DLD1 (cell line): ENCODE results near the gene PRKCA.

Experiments
- in situ Hi-C: cut with HindIII; loops from 2 replicates; pipeline ENCODE4 v1.10.0; 2017; ENCODE audit warnings: low sequenced_read_pairs

Gene PRKCA

DNA sequence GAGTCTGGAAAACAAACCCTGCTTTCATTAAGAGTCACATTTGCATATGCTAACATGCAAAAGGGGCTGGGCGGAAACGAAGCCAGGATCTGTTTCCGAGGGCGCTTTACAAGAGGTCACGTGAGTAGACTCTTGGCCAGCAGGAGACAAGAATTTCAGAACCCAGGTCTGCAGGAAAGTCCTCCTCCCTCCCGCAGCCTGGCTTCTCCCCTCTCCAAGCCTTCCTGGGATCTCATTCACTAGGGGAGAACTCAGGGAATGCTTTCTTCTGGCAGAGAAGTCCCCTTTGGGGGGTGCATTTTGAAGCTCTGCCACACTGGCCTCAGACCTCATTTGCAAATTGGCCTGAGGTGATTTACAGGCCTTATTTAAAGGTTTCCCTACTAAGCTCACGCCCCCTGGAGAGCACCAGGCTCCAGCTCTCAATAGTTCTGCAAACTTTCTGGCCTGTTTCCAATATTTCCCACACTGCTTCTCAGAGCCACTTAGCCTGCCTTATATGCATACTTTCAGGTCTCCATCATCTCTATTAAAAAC is 475.3 kb downstream of the PRKCA start:
- in situ Hi-C loops = no loop called here

- in situ Hi-C loops = no loop called here
Measured at GRCh38 chr17:66778531-66779236, 476.3 kb downstream of the PRKCA start.

GRCh38 chr17:66779237-66779606 is 476.8 kb downstream of the PRKCA start:
- in situ Hi-C loops = no loop called here

DNA sequence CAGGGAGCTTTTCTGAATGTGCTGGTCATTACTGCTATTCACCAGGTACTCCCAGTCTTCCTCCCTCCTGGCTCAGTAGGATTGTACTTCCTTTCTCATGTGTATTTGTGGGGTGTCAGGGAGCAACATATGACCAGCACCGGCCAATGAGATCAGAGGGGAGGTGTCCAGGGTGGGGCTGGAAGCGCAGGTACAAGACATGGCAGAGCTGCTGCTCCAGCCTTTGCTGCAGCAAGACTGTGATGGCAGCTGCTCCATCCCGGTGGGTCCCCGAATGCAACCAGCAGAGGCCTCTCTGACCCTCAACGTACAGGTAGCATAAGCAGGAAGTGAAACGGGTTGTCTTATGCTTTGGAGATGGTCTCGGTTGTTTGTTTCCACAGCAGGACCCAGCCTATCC is 478.7 kb downstream of the PRKCA start:
- in situ Hi-C loops = no loop called here

DNA sequence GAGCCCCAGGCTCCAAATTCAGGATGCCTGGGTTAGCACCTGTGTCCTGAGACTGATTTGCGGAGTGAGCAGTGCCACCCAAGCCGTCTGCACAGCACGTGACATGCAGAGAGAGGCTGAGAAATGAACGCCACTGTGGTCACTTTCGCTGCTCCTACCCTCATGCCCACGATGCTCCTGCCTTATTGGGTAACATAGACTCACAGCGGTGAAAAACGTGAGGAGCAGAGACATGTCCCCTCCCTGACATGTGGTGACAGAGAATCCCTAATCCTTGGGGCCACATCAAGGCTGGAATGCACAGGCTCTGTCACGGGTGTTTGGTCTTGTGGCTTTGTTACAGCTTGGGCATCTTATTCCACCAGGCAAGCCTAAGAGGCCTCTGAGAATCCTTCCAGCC is 480.4 kb downstream of the PRKCA start:
- in situ Hi-C loops = no loop called here

GRCh38 chr17:66783656-66784381 is 481.4 kb downstream of the PRKCA start:
- in situ Hi-C loops = no loop called here

- in situ Hi-C loops = no loop called here
Measured at GRCh38 chr17:66784621-66785364, 482.4 kb downstream of the PRKCA start.

DNA sequence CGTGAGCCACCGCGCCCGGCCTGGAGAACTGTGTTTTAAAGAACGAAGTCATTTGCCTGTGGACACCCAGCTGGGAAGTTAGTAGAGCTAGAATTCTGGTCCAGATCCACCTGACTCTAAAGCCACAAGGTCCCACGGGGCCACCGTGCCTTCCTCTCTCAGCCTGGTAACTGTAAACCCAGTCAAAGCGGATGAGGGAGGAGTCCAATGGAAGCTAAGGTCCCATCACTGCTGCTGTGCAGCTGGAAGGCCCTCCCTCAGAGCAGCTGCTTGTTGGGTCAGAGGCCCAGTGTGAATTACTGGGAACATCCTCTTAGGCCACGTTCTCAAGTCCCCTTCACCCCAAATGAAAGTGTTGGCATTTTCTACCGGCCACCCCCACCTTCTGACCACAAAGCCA is 483.7 kb downstream of the PRKCA start:
- in situ Hi-C loops = no loop called here

GRCh38 chr17:66787914-66788313 is 485.5 kb downstream of the PRKCA start:
- in situ Hi-C loops = no loop called here

DNA sequence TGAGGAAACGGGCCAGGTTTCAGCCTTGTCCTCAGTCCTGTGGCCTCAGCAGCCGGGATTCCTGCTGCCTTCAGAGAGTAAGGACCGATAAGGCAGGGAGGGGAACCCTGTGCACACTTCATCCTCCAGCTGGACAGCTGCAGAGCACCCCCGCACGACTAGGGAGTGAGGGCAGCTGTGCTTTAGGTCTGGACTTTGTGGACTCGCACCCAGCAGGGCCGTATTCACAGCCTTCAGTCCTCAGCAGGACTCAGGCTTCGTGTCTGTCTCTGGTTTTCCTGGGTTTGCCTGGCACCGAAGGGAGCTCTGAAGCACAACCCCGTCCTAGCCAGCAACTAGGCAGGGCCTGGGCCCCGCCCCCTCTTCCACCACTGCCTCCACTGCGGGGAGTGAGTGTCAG is 486.7 kb downstream of the PRKCA start:
- in situ Hi-C loops = no loop called here

DNA sequence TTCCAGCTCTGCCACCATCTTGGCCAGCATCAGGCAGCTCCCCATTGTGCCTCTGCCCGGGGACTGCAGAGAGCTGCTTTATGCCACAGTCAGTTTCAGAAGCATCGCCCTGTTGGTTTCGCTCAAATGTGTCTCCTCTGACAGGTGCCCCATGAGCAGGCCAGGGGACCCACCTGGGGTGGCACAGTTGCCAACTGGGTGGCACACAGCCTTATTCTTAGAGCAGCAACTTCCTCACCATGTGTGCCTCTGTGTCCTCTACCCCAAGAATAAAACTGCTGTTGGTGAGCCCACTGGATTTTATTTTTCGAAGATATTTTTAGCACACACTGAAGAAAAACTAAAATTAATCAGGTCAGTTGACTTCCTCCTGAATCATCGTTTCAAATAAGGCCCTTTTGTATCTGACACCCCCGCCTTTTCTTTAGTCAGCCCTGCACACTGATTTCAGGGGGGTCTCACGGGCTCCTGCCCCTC is 487.6 kb downstream of the PRKCA start:
- in situ Hi-C loops = no loop called here

GRCh38 chr17:66790501-66791061 is 488.2 kb downstream of the PRKCA start:
- in situ Hi-C loops = no loop called here

GRCh38 chr17:66791347-66791746 is 488.9 kb downstream of the PRKCA start:
- in situ Hi-C loops = no loop called here

- in situ Hi-C loops = no loop called here
Measured at GRCh38 chr17:66793814-66794213, 491.4 kb downstream of the PRKCA start.

GRCh38 chr17:66795486-66795885 is 493.1 kb downstream of the PRKCA start:
- in situ Hi-C loops = no loop called here

- in situ Hi-C loops = no loop called here
Measured at GRCh38 chr17:66799849-66800537, 497.6 kb downstream of the PRKCA start.

- in situ Hi-C loops = no loop called here
Measured at GRCh38 chr17:66803474-66803951, 501.1 kb downstream of the PRKCA start.

DNA sequence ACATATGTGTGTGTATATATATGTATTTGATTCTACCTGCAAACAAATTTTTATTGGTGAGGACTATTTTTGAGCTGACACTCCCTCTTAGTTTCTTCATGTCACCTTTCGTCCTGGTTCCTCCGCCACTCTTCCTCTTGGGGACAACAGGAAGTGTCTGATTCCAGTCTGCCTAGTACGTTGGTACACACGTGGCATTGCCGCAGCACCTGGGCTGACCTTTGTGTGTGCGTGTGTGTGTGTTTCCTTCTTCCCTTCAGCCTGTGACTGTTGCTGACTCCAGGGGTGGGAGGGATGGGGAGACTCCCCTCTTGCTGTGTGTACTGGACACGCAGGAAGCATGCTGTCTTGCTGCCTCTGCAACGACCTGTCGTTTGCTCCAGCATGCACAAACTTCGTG is 503.2 kb downstream of the PRKCA start:
- in situ Hi-C loops = no loop called here

GRCh38 chr17:66807182-66807581 is 504.8 kb downstream of the PRKCA start:
- in situ Hi-C loops = no loop called here

GRCh38 chr17:66809408-66809807 is 507.0 kb downstream of the PRKCA start:
- in situ Hi-C loops = no loop called here
